Measurements from ENCODE around the gene ZNF319. TPM values are rescaled to one million over a fixed set of nuclear protein-coding genes. Genes with fewer than 3 reads are reported as not detected.

ZNF319 gene
- total and polyA plus RNA-seq, 2 of the 4 experiments (the other 2 are of a cell fraction): 0.90 to 6.3 TPM

- ChIA-PET CTCF (no interaction called here), POLR2A (ENCODE audit: unreplicated experiment) (no interaction called here)
- Histone ChIP-seq H2BK5ac (ENCODE audit: low read depth, low read length, poor library complexity, severe bottlenecking) (no peak overlapping the region), H3K79me1 (ENCODE audit: low read depth in 1 of 2, low read length in 2 of 2) (no peaks in the 10 kb centered on the region), H3K4me1 (ENCODE audit: control insufficient read depth, insufficient read depth, low read length) (no peaks in the 10 kb centered on the region), H3K14ac (replicated peaks; ENCODE audit: low read depth, low read length) (no peak overlapping the region), H3K4me2 (ENCODE audit: low read depth, low read length) (no peak overlapping the region), H3K9me3 (ENCODE audit: control insufficient read depth, insufficient read depth, low read length) (no peaks in the 10 kb centered on the region), H4K20me1 (ENCODE audit: insufficient read depth, low read length) (no peaks in the 10 kb centered on the region), H3K27me3 (ENCODE audit: control insufficient read depth, insufficient read depth, low read length) (peaks cover 59% of the 10 kb centered on the region), H3K23ac (ENCODE audit: low read depth, low read length) (no peak overlapping the region), H4K91ac (ENCODE audit: insufficient read depth, low read depth, low read length) (no peak overlapping the region), H2AFZ (replicated peaks; ENCODE audit: low read length, poor library complexity) (no peak overlapping the region), H3K27ac (ENCODE audit: insufficient read depth, low read length) (no peak overlapping the region), H2BK15ac (ENCODE audit: low read depth, low read length) (no peak overlapping the region), H2AK5ac (ENCODE audit: low read depth, low read length) (no peak overlapping the region), H2AK9ac (replicated peaks; ENCODE audit: low read depth, low read length, poor library complexity) (no peak overlapping the region), H3K4ac (ENCODE audit: low read depth, low read length) (no peak overlapping the region), H3K9me1 (ENCODE audit: insufficient read depth, low read length) (no peaks in the 10 kb centered on the region), H3K56ac (ENCODE audit: extremely low read depth, insufficient read depth, low read length) (no peak overlapping the region), H3K18ac (ENCODE audit: low read depth, low read length) (no peak overlapping the region), H2BK20ac (ENCODE audit: low read depth, low read length) (no peak overlapping the region), H3K36me3 (ENCODE audit: control insufficient read depth, insufficient read depth, low read length) (no peaks in the 10 kb centered on the region), H3K9ac (ENCODE audit: low read depth, low read length) (no peak overlapping the region), H3K4me3 (ENCODE audit: insufficient read depth, low read depth, low read length) (no peak overlapping the region), H4K8ac (ENCODE audit: low read depth in 2 of 2, low read length in 2 of 2) (no peak overlapping the region), H4K5ac (ENCODE audit: low read depth, low read length) (no peak overlapping the region), H2BK120ac (ENCODE audit: low read depth, low read length) (no peak overlapping the region)
- no peak for DNase-seq
- in situ Hi-C loops (cut with MboI; ENCODE audit: low sequenced_read_pairs) (no loop called here), dilution Hi-C loops (cut with HindIII; ENCODE audit: low sequenced_read_pairs, unreplicated experiment) (no loop called here), intact Hi-C loops (cut with micrococcal nuclease) (no loop called here)
- ATAC-seq (ENCODE audit: low read depth): no peak
- no CpG with 5 or more reads among the region's 8 CpGs for WGBS, 2 experiments (ENCODE audit: extremely low coverage in 2 of 2, insufficient read length in 1 of 2)
- no TSS peak for BruUV-seq (replicated peaks)
- no peak for TF ChIP-seq MAZ (IDR thresholded peaks at IDR 0.05; ENCODE audit: borderline replicate concordance, low read depth, low read length)
- TF ChIP-seq MXI1 (IDR thresholded peaks at IDR 0.05; ENCODE audit: borderline replicate concordance, low read depth, low read length): no peak
Observed at GRCh38 chr16:57959121-57959520, 41.4 kb downstream of the ZNF319 start.
